ENCODE results near the gene RAB4A.
A peak's percentile ranks its signal among the peaks of the same experiment; 100 is the strongest.

The RAB4A gene, protein sequence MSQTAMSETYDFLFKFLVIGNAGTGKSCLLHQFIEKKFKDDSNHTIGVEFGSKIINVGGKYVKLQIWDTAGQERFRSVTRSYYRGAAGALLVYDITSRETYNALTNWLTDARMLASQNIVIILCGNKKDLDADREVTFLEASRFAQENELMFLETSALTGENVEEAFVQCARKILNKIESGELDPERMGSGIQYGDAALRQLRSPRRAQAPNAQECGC

GRCh38 chr1:229270547-229271447, at the start of gene RAB4A:
Gene RAB4A, plus strand, starts transcription at chr1:229271111. Its CDS starts 229 bp downstream, at chr1:229271340.
- peak; percentile 19 to 53 for DNase-seq

GRCh38 chr1:229222081-229222480, 48.8 kb upstream of the RAB4A start:
- DNase-seq = no peak

DNA sequence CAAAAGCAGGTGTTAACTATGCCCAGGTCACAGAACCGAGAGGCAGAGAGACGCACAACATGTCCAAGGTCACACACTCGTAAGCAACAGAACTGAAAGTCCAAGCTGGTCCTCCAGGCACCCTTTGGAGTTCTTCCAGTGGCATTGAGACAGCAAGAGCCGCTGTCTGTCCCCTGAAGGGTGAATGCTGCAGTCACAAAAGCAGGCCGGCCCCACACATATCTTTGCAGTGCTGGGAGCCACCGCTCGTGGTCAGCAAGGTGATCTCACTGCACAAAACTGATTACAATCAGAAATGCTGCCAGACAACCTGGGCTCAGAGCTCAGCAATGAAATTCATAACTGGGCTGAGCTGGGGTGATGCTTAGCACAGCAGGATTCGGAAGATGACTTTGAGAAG, 47.4 kb upstream of the RAB4A start:
- DNase-seq = no peak

DNA sequence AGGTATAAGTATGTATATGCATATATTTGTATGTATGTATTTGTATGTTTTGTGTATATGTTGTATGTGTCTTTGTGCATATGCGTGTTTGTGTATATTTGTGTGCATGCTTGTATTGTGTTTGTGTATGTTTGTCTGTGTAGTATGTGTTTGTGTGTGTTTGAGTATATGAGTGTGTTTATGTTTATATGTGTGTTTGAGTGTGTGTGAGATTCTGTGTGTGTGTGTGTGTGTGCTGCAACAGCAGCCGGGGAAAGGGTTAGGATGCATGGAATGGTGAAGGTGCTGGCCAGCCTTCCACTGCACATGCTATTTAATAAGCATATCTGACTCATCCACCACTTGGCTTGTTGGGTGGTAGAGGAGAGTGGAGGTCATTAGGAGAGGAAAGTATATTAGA, 46.6 kb upstream of the RAB4A start:
- DNase-seq = no peak

GRCh38 chr1:229225331-229225782, 45.6 kb upstream of the RAB4A start:
- no peak for DNase-seq

- DNase-seq = no peak
These were observed 44.1 kb upstream of the RAB4A start for GRCh38 chr1:229226796-229227195.

- DNase-seq = peak in 1 of 2 experiments; percentile 49
These were observed 43.5 kb upstream of the RAB4A start for GRCh38 chr1:229227298-229227919.

- no peak for DNase-seq
These were observed 42.4 kb upstream of the RAB4A start for GRCh38 chr1:229228522-229228921.

DNA sequence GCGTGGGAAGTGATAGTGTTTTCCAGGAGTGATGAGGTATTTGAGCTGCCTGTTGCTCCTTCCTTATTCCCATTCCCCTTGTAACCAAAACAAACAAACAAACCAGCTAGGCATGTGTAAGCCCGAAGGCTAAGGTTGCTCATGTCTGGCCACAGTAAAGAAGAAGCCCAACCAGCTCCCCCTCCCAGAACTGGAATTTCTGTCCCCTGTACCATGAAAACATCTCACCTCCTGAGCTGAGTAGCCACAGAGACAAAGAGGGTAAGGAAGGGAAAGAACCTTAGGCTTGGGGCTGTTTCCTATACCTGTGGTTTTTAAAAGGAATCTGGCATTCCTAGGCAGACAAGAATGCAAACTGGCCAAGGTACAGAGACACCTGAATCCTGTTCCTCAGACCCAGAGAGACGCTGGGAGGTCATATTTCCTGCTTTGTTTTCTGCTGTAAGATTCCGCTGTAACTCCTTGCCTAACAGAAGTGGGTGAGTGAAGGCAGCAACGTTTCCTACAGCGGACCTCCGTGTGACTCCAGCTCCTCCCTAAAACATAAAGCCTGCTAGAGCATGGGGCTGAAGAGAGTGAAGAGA, 41.7 kb upstream of the RAB4A start:
- no peak for DNase-seq

DNA sequence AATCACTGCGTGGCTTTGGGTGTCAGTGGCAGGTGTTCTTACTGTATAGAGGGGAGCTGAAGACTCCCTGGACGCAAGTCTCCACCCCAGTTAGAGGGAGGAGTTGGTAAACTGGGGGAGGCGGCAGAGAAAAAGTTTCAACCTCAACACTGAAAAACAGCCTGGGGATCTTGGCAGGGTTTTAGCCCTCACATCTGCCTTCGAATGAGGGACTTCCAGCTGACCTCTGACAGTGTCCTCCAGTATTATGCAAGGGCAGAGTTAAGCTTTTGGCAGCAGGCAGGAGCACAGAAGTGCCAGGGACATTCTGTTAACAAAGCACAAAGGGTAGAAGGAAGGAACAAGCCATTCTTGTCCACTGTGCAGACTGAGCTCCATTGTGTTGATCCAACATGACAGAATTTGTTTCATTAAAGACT, 41.2 kb upstream of the RAB4A start:
- no peak for DNase-seq

GRCh38 chr1:229230140-229230892, 40.6 kb upstream of the RAB4A start:
- no peak for DNase-seq

DNA sequence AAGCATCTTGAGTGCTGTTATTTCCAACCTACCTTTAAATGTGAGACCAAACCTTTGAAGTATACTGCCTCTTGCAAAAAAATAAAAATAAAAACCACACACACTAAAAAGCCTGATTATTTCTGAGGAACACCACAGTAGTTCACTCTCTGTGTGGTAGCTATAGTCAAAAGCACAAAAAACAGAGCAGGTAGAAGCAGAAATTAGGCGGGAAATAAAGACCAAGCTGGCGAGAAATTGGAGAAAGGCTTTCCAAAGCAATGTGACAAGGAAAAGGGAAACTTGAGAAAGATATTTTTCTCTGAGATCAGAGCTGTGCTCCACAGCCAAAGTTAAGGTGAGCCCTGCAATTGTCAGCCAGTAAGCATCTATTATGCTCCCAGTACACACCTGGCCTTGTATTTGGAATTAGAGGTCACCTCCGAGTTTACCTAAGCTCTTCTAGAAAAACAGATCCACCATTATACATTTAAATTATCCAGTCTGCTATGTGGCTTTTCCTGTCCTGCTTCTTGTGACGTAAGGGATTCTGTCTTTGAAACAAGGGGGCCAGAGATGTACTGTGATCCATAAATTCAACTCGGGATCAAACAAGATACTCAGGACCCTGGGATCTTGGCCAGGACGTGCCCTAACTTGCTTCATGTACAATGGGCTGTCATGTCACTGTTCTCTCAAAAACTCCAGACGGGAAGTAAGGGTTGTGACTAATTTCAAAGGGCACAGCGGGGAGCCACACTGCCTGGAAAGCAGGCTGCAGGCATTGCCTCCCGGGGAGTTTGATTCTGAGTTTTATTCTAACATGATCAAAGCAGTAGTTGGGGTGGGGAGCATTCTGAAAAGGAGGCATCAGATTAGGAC, 39.8 kb upstream of the RAB4A start:
- DNase-seq = peak in 1 of 2 experiments; percentile 41

DNA sequence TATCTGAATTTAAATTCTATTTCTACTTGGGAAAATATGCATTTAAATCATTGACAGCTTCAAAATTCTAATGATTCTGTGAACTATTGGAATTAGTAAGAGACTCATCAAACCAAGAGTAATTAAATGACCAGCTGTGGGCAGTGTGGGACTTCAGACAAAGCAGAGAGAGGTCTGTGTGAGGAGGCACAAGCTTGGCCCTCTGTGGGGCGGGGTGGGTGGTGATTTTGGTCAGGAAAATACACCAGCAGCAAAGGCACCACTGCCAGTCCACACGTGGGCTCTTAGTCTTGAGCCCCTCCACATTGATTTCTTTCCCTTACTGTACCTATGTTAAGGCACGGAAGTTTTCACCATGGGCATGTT, 39.2 kb upstream of the RAB4A start:
- no peak for DNase-seq

DNA sequence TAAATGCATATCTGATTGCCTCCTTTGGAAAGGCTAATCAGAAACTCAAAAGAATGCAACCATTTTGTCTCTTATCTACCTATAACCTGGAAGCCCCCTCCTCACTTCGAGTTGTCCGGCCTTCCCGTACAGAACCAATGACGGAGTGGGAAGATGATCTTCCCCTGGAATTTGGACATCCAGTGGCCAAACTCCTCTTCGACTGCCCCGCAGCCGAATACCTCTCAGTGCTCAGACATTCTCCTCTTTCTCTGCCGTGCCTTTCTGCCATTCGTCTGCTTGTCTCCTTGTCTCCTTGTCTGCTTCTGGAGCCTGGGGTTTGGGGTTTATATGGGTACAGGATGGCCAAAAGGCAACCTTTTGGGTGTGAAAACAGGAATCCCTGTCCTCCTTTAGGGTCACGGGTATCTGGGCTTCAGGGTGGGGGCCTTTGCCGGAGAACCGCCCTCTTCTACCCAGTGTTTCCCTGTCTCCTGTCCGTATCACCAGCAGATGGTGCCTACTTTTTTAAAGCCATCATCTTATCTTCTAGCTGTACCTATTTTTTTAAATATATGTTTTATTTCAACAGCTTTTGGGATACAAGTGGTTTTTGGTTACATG, 35.9 kb upstream of the RAB4A start:
- no peak for DNase-seq

- no peak for DNase-seq
These were observed 33.6 kb upstream of the RAB4A start for GRCh38 chr1:229237320-229237719.

GRCh38 chr1:229238231-229238630, 32.7 kb upstream of the RAB4A start:
- no peak for DNase-seq

DNA sequence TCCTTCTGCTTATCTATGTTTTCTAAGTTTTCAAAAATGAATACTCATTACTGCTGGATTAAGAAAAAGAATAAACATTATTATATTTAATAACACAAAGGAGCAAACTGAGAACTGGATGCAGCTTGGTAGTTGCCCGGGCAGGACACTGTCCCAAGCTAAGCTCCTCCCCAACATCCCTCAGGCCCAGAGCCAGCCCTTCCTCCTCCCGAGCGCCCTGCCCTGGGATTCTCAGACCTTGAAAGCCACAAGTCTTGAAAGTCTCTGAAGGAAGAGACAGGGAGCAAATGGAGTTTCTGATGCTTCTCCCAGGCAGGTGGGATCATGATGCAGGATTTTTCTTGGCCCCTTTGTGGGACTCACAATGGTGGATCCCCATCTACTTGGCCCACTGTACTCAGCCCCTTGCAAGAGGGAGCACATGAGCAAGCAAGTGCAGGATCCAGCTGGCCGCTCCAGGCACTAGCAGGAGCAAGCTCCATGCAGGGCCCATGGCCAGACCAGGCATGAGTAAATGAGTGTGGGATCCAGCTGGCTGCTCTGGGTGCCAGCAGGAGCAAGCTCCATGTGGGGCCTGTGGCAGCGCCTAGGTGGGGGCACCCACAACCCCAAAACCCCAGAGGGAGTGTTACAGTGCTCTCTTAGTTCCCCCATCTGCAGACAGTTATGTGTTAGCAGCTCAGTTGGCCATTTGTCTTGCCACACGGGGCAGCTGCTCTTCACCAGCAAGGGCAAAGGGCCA, 32.1 kb upstream of the RAB4A start:
- DNase-seq = no peak

GRCh38 chr1:229240532-229240931, 30.4 kb upstream of the RAB4A start:
- no peak for DNase-seq

- no peak for DNase-seq
These were observed 29.5 kb upstream of the RAB4A start for GRCh38 chr1:229241390-229241789.

GRCh38 chr1:229243638-229244037, 27.3 kb upstream of the RAB4A start:
- DNase-seq = no peak

Data from SW 1271 (cell line).